Measurements from ENCODE around the gene PICK1.
"Not testable (repeated sequence)": the region's sequence is repeated elsewhere in the genome, so short reads cannot be mapped to it uniquely, and the experiment has no call there.

The PICK1 gene

DNA sequence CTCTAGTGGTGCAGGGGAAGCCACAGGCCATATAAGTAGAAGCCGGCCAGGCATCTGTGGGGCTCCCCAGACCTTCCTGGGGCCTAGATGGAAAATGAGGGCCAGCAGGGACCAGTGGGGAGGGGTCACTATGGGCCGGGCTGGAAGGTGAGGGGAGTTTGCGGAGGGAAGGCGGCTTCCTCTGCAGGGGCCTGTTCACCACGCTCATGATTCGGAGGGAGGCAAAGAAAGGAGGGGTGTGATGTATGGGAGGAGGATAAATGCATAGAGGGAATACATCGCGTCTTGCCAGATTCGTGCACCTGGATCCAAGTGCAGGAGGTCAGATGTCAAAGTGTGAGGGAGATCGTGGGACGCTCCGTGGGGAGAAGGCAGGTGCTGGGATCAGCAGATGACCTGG lies 19.9 kb downstream of the PICK1 start:
- DNase-seq, result no peak

- DNase-seq, result no peak
Observed at GRCh38 chr22:38077595-38077994, 20.4 kb downstream of the PICK1 start.

DNA sequence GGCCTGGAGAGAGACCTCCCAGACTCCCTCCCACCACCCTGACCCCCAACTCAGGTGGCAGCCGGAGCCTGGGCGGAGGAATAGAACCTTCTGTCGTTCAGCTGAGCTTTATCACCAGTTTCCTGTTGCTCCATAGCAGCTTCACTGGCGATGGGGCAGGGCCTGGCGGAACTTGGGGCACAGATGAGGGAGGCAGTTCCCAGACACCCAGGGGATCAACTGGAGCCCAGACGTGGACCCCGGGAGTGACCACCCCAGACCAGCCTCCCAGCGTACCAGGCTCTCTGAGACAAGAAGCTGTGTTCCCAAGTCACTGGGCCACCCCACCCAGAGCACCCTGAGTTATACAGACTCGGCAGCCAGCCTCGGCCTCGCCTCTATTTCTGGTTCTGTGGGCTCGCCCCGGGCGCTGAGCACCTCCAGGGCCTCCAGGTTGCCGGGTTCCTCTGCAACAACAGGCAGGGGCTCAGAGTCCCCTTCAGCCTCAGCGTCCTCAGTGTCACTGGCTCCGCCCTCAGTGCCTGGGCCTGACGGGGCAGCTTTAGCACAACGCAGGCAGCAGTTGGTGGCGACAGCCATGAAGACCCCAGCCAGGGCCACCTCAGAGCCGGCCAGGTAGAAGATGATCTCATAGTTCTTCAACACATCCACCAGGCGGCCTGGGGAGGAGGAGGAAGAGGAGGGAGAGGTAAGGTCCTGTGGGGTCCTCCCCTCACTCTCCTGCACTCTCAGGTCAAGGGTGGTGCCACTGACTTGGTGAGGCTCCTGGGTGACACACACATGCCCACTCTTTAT lies 21.0 kb downstream of the PICK1 start:
- DNase-seq, result no peak

DNA sequence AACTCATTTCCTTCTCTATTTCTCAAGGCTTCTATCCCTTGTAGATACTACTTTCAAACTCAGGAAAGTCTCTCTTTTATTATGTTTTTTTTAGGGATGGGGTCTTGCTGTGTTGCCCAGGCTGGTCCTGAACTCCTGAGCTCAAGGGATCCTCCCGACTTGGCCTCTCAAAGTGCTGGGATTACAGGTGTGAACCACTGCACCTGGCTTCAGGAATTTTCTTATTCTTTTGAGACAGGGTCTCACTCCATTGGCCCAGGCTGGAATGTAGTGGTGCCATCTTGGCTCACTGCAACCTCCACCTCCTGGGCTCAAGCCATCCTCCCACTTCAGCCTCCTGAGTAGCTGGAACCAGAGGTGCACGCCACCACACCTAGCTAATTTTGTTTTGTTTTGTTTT lies 22.0 kb downstream of the PICK1 start:
- not testable (repeated sequence) for DNase-seq

- DNase-seq, result no peak
Observed at GRCh38 chr22:38079804-38080203, 22.6 kb downstream of the PICK1 start.

DNA sequence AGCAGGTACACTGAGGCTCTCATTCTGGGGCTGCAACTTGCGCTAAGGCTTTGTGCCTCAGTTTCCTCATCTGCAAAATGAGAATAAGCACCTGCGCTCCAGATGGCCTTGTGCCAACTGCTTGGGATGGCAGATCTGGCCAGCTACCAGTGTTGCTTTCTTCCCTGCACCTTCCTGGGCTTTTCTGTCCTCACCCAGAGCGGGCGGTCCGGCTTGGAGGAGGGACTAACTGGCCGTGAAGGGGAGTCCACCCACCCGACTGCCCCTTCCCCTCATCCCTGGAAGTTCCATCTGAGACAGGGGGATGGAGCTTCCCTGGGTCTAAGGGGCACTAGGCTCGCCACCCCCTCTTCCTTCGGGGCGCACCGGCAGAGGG lies 23.3 kb downstream of the PICK1 start:
- DNase-seq, result no peak

DNA sequence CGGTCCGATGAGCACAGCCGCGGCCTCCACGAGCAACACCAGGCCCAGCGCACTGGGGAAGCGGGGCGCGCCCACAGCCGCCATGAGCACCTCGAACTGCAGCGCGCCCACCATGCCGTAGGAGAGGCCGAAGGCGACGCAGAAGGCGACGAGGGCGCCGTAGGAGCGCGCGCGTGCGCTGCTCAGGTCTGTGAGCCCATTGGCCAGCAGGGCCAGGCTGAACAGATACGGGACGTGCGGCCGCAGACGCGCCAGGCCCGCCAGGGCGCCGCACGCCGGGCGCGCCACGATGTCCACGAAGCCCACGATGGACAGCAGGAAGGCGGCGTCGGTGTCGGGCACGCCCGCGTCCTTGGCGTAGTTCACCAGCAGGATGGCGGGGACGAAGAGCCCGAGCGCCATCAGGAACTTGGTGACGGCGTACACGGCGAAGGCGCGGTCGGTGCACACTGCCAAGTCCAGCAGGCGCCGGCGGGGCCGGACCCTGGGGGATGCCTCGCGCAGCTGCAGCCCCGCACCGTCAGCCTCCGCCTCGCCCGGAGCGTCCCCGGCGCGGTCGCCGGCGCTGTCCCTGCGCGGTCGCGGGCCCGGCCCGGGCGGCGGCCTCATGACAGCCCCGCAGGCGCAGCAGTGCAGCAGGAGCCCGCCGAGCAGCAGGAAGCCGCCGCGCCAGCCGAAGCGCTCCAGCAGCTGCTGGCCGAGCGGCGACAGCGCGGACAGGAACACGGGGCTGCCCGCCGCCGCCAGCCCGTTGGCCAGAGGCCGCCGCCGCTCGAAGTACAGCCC lies 23.8 kb downstream of the PICK1 start:
- no peak for DNase-seq

GRCh38 chr22:38081636-38081940 lies 24.4 kb downstream of the PICK1 start:
- DNase-seq, result no peak

GRCh38 chr22:38081941-38082828 lies 25.0 kb downstream of the PICK1 start:
- no peak for DNase-seq

DNA sequence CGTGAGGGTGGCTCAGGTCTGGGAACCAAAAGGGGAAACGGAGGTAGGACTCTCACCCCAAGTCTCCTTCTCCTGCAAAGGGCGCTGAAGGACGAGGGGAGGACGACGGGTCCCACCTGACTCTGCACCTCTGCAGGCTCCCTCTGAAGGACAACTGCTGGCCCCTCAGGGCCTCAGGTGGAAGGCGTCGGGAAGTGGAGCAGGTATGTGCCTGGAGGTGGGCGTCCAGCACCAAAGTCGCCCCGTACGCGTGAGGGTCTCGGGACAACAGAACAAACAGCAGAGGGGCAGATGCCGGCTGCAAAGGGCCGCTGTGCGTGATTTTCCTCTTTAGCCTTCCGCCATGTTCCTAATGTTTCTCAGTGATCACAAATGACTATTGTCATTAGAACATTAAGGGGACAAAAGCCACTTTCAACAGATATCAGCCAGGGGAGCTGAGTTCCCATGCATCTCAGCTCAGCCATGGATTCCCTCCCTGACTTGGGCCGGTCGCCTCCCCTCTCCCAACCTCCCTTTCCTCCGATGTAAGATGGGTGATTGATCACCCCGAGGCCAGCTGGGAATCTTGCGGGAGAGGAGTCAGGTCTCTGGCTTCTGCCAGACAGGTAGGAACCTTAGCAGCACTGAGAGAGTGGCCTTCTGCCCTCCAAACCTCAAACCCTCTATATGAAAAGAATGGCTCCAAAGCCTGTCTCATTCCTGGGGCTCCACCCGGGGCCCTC lies 25.9 kb downstream of the PICK1 start:
- no peak for DNase-seq

DNA sequence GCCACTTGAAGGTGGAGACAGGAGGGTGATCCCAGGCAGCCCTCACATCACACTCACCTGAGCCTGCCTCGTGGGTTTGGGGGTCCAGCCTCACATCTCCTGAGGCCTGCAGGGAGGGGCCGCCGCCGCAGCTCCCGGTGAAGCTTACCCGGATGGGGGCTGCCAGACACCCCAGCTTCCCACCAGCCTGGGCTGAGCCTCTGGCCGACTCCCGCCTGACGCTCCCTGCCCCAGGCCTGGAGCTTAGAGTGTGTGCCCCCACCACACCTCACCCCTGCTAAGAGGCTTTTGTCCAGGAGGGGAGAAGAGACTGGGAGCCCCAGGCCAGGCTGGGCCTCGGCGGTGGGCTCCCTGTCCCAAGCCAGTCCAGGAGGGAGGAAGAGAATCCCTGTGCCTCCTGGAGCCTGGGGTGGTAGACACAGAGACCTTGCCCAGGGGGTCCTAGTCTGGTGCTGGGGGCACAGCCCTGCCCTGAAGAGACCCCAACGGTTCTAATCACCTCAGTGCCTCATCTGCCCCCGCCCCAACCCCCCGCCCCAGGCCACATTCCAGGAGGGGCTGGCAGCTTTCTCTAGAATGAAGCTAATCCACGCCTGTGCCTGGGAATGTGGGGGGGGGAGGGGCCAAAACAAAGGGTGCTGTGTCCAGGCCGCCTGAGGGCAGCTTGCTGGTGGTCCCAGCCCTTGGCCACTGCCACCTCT lies 26.9 kb downstream of the PICK1 start, which contains the start of gene SLC16A8:
Gene SLC16A8, minus strand, starts transcription at position 254 of the 701 bp plus-strand sequence. CDS start 1,311 bp downstream, outside the sequence.
- DNase-seq, result no peak

- no peak for DNase-seq
Observed at GRCh38 chr22:38085056-38085455, 27.9 kb downstream of the PICK1 start.

GRCh38 chr22:38085501-38085900 lies 28.3 kb downstream of the PICK1 start:
- DNase-seq, result no peak

GRCh38 chr22:38086001-38086845 lies 29.0 kb downstream of the PICK1 start:
- DNase-seq, result no peak

- no peak for DNase-seq
Observed at GRCh38 chr22:38086942-38087341, 29.7 kb downstream of the PICK1 start.

DNA sequence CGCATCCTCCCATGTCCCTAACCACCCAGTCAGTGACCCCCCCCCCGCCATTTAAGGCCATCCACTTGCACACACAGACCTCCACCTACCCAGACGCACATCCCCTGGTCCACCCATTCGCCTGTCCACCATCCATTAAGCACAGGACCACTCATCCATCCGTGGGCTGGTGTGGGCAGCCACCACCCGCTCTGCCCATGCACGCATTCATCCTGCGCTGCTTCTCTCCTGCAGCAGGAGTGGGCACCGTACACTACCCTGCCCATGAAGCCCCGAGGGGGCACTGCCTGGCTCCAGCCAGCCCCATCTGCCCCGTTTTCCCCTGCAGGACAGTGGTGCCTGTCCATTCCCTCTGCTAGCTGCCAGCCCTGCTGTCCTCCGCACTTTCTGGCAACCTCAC lies 30.7 kb downstream of the PICK1 start:
- DNase-seq, result no peak

GRCh38 chr22:38088629-38089473 lies 31.6 kb downstream of the PICK1 start:
- no peak for DNase-seq

GRCh38 chr22:38089474-38089851 lies 32.3 kb downstream of the PICK1 start:
- DNase-seq, result no peak

DNA sequence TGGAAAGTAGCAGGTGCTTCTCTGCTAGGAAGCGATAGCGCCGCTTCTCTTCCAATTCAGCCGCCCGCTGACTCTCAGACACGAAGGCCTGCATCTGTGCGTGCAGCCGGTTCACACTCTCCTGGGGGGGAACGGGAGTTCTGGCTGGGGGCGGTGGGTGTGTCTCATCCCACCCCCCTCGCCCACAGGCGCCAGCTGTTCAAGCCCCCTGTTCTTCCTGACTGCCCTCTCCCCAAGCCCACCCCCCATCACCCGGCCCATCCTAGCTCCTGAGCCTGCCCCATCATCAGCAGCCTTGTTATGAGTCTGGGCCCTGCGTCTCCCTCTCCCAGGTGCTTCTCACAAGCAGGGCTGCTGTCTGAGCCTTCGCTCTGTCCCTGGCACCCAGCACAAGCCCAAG lies 39.9 kb downstream of the PICK1 start:
- DNase-seq, result no peak
